ENCODE results near the gene SUN2. TPM values are rescaled to one million over a fixed set of nuclear protein-coding genes. Genes with fewer than 3 reads are reported as not detected.

Gene SUN2
- total and polyA plus RNA-seq, 2 of the 13 experiments (the other 11 are each of a cell fraction or from before 2014, with no cell fraction given): 45.6 to 56.6 TPM

DNA sequence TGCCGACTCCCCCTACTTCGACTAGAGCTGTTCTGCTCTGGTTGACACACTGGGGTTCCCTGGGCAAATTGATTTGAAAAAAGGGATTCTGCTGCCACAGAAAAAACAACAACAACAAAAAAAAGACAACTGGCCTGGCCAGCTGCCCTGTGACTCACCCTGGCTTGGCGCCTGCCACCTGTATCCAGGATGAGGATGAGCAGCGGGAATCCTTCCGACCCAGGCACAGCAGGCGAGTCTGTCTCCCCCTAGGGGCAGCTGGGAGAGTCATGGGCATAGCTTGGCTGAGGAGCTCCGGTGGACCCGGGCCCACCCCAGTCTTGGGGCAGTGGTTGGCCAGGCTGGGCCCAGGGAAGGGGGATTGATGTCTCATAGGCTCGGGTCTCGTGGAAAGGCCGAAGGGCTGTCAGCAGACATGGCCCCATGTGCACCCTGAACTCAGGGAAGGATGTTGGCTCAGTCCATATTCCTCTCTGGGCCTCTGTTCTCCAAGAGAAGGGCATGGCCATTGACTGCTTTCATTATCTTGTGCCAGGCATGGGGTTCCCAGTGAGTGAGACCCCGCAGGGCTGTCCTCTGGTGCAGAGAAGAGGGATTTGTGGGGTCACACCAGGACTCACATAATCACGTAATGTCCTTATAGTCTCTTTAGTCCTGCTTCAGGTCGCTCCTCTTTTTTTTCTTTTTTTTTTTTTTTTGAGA is 10.4 kb upstream of the SUN2 start:
- FAIRE-seq: peak; percentile 72
- Histone ChIP-seq H3K4me3 (replicated peaks in 1 of 3; ENCODE audit: insufficient read depth in 1 of 3, low read depth in 2 of 3, low read length in 3 of 3) (no peak overlapping the region), H3K27ac (ENCODE audit: extremely low read length, insufficient read depth, low read length) (no peak overlapping the region), H3K36me3 (replicated peaks in 1 of 2; ENCODE audit: control insufficient read depth in 1 of 2, insufficient read depth in 2 of 2, low read length in 2 of 2) (no peaks in the 10 kb centered on the region), H3K79me2 (ENCODE audit: insufficient read depth, low read length) (no peaks in the 10 kb centered on the region), H3K9ac (ENCODE audit: insufficient read depth, low read depth, low read length) (no peak overlapping the region), H2AFZ (ENCODE audit: low read length) (no peak overlapping the region), H3K9me3 (ENCODE audit: low read length) (no peaks in the 10 kb centered on the region), H3K4me1 (ENCODE audit: insufficient read depth, low read length) (peaks cover 40% of the 10 kb centered on the region), H4K20me1 (ENCODE audit: insufficient read depth, low read length) (no peaks in the 10 kb centered on the region), H3K4me2 (ENCODE audit: low read depth, low read length) (no peak overlapping the region), H3K27me3 (ENCODE audit: control insufficient read depth in 1 of 2, insufficient read depth in 2 of 2, low read length in 2 of 2) (peaks cover 2 to 33% of the 10 kb centered on the region in 2 experiments; a peak in 4 of 5 replicates)
- in situ Hi-C loops (cut with HindIII; ENCODE audit: extremely low pct_ligation_motif_present, low pct_unique_long_range_greater_than_20kb) (no loop called here), intact Hi-C loops (cut with micrococcal nuclease; ENCODE audit: unreplicated experiment) (loop anchor here (1.0 to 10.0 kb wide), 3 partner anchors 33 to 239 kb away; partner anchors contain the start of gene NPTXR)
- no TSS peak for BruUV-seq (replicated peaks)
- POLR2A ChIA-PET: interaction anchor here (0.6 to 1.7 kb wide), 5 partner anchors 10 to 85 kb away, joined by 3 to 8 read pairs (median 5); partner anchors contain the start of genes SUN2 and TOMM22
- peak; percentile 74 for DNase-seq (ENCODE audit: low spot score)
- WGBS (ENCODE audit: low lambda C conversion rate): 28% methylated on average over 9 of the region's 14 CpGs
- peak; percentile 89 for ATAC-seq
- CTCF ChIA-PET (ENCODE audit: low intra/inter-chr PET ratio, low total read pairs): interaction anchor here (1.4 kb wide), 1 partner anchor 32 kb away, joined by 9 read pairs; no protein-coding TSS in a partner anchor
- TF ChIP-seq HOXA3 (CRISPR knock-in tag; IDR thresholded peaks at IDR 0.05) (0 out of 2 replicates have a peak, but pooled peaks have one; percentile 31), MAZ (IDR thresholded peaks at IDR 0.05; ENCODE audit: borderline replicate concordance, low read depth, low read length) (no peak), MAZ (CRISPR knock-in tag; IDR thresholded peaks at IDR 0.05; ENCODE audit: low read depth) (0 out of 2 replicates have a peak, but pooled peaks have one; percentile 31), NR2F1 (CRISPR knock-in tag; IDR thresholded peaks at IDR 0.05) (no peak), ZNF331 (CRISPR knock-in tag; IDR thresholded peaks at IDR 0.05) (no peak), XRCC5 (optimal IDR thresholded peaks at IDR 0.05; ENCODE audit: low read length) (peak; percentile 95), ZNF326 (CRISPR knock-in tag; IDR thresholded peaks at IDR 0.05; ENCODE audit: borderline replicate concordance) (no peak), ZKSCAN8 (CRISPR knock-in tag; IDR thresholded peaks at IDR 0.05; ENCODE audit: borderline replicate concordance) (0 out of 2 replicates have a peak, but pooled peaks have one; percentile 29), HOXA5 (CRISPR knock-in tag; IDR thresholded peaks at IDR 0.05) (0 out of 2 replicates have a peak, but pooled peaks have one; percentile 43), MIER2 (CRISPR knock-in tag; IDR thresholded peaks at IDR 0.05) (0 out of 2 replicates have a peak, but pooled peaks have one; percentile 47), CBX5 (CRISPR knock-in tag; IDR thresholded peaks at IDR 0.05; ENCODE audit: borderline replicate concordance) (peak; percentile 57; the same call in 1 of the 2 replicates), HDAC1 (CRISPR knock-in tag; IDR thresholded peaks at IDR 0.05) (peak; percentile 54; the same call in 1 of the 2 replicates), REPIN1 (CRISPR knock-in tag; IDR thresholded peaks at IDR 0.05; ENCODE audit: borderline replicate concordance, low read depth) (no peak), HOXA7 (CRISPR knock-in tag; IDR thresholded peaks at IDR 0.05) (no peak), ZNF350 (CRISPR knock-in tag; IDR thresholded peaks at IDR 0.05; ENCODE audit: borderline replicate concordance, low read depth) (0 out of 2 replicates have a peak, but pooled peaks have one; percentile 24), TBX2 (CRISPR knock-in tag; IDR thresholded peaks at IDR 0.05; ENCODE audit: borderline replicate concordance) (peak; percentile 51; the same call in 1 of the 2 replicates)
- TF ChIP-seq, protein P1, sequence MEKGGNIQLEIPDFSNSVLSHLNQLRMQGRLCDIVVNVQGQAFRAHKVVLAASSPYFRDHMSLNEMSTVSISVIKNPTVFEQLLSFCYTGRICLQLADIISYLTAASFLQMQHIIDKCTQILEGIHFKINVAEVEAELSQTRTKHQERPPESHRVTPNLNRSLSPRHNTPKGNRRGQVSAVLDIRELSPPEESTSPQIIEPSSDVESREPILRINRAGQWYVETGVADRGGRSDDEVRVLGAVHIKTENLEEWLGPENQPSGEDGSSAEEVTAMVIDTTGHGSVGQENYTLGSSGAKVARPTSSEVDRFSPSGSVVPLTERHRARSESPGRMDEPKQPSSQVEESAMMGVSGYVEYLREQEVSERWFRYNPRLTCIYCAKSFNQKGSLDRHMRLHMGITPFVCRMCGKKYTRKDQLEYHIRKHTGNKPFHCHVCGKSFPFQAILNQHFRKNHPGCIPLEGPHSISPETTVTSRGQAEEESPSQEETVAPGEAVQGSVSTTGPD (CRISPR knock-in tag; IDR thresholded peaks at IDR 0.05): no peak
- TF ChIP-seq, protein P2, sequence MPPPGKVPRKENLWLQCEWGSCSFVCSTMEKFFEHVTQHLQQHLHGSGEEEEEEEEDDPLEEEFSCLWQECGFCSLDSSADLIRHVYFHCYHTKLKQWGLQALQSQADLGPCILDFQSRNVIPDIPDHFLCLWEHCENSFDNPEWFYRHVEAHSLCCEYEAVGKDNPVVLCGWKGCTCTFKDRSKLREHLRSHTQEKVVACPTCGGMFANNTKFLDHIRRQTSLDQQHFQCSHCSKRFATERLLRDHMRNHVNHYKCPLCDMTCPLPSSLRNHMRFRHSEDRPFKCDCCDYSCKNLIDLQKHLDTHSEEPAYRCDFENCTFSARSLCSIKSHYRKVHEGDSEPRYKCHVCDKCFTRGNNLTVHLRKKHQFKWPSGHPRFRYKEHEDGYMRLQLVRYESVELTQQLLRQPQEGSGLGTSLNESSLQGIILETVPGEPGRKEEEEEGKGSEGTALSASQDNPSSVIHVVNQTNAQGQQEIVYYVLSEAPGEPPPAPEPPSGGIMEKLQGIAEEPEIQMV (CRISPR knock-in tag; IDR thresholded peaks at IDR 0.05; ENCODE audit: low read depth): no peak
- TF ChIP-seq, protein P3, sequence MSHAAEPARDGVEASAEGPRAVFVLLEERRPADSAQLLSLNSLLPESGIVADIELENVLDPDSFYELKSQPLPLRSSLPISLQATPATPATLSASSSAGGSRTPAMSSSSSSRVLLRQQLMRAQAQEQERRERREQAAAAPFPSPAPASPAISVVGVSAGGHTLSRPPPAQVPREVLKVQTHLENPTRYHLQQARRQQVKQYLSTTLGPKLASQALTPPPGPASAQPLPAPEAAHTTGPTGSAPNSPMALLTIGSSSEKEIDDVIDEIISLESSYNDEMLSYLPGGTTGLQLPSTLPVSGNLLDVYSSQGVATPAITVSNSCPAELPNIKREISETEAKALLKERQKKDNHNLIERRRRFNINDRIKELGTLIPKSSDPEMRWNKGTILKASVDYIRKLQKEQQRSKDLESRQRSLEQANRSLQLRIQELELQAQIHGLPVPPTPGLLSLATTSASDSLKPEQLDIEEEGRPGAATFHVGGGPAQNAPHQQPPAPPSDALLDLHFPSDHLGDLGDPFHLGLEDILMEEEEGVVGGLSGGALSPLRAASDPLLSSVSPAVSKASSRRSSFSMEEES (CRISPR knock-in tag; IDR thresholded peaks at IDR 0.05): 0 out of 2 replicates have a peak, but pooled peaks have one; percentile 33

Measured in HepG2 (cell line).